Fibroblast of pulmonary artery (primary cell): ENCODE results near the gene NEBL.
A peak's percentile ranks its signal among the peaks of the same experiment; 100 is the strongest.

ENCODE experiments used
- DNase-seq: peaks from one replicate; pipeline ENCODE4 v3.0.0-alpha.2; 2010; ENCODE audit warnings: low read depth
- H3K4me3 ChIP-seq: replicated peaks from 2 replicates; pipeline ENCODE4 v1.5.1; 2011; ENCODE audit warnings: low read depth, mild to moderate bottlenecking, control low read depth, low read length, moderate library complexity
- CTCF ChIP-seq: IDR thresholded peaks from 2 replicates; pipeline ENCODE4 v1.5.1; 2011; ENCODE audit warnings: mild to moderate bottlenecking, control low read depth, low read length, inconsistent platforms; ENCODE audit errors: missing control alignments

Gene NEBL

GRCh38 chr10:20870834-20871233 is 26.3 kb downstream of the NEBL start:
- no peak for DNase-seq
- TF ChIP-seq CTCF, result no peak
- no peak overlapping the region for H3K4me3 ChIP-seq

GRCh38 chr10:20863008-20863407 is 34.1 kb downstream of the NEBL start:
- H3K4me3 ChIP-seq, result no peak overlapping the region
- TF ChIP-seq CTCF, result no peak
- DNase-seq, result no peak

- TF ChIP-seq CTCF, result peak; percentile 49
- H3K4me3 ChIP-seq, result no peak overlapping the region
- DNase-seq, result peak; percentile 78
Observed at GRCh38 chr10:20858292-20859124, 38.6 kb downstream of the NEBL start.

- no peak for DNase-seq
- no peak overlapping the region for H3K4me3 ChIP-seq
- no peak for TF ChIP-seq CTCF
Observed at GRCh38 chr10:20856484-20856883, 40.6 kb downstream of the NEBL start.

GRCh38 chr10:20855398-20856038 is 41.6 kb downstream of the NEBL start:
- H3K4me3 ChIP-seq, result no peak overlapping the region
- peak; percentile 64 for DNase-seq
- peak; percentile 53 for TF ChIP-seq CTCF

GRCh38 chr10:20853276-20853675 is 43.8 kb downstream of the NEBL start:
- no peak for TF ChIP-seq CTCF
- DNase-seq, result no peak
- no peak overlapping the region for H3K4me3 ChIP-seq
